Measurements from ENCODE around the gene VPS13C. TPM values are rescaled to one million over a fixed set of nuclear protein-coding genes. Genes with fewer than 3 reads are reported as not detected.
A peak's percentile ranks its signal among the peaks of the same experiment; 100 is the strongest.

Gene VPS13C
- total RNA-seq, 1 experiment from 2014 or later = 47.1 TPM

DNA sequence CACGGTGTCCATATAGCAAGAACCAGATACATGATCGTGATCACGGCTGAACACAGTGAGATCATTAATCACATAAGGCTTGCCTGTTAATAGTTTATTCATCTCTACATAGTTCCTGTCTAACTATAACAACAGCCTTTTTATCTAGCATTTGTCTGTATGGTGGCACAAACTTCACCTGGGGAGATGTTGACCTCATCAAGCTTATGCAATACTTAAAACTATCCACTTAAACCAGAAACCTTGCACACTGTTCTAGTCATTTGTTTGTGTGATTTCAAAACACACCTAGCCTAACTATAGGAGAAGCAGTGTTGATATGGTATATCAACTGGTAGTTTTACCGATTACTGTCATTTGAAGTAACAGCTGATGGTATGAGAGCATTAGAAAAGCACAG is 124.8 kb downstream of the VPS13C start:
- DNase-seq (ENCODE audit: low spot score) = no peak

DNA sequence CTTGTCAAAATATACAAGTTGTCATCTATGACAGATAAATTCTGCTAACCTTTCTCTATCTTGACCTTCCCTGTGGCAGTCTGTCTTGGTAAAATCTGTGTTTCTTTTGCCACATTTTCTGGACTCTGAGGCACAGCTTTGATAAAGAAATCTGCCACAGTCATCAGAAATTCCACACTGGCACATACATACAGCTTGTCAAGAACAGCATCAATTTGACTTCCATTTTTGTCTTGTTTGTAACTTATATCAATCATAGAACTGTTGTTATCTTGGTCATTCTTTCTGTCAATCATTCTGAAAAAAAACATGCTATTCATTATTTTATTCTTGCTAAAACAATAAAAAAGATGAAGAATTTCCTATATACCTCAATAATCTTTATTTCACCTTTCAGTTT is 130.8 kb downstream of the VPS13C start:
- DNase-seq (ENCODE audit: low spot score) = no peak

DNA sequence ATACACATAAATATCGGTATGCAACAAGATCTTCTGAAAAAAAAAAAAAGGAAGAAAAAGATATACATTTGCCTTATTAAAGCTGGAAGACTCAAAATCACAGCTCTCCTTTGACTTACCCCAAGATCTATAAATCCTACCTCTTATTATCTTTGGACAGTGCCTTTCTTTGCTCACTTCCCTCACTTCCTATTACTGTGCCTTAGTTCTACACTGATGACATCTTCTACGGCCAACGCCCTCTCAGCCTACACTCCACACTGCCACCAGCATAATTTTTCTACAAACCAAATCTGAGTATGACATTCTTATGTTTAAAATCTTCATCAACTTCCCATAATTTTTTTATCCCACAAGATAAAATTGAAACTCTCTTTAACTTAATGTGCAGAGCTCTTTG is 137.1 kb downstream of the VPS13C start:
- no peak for DNase-seq (ENCODE audit: low spot score)

DNA sequence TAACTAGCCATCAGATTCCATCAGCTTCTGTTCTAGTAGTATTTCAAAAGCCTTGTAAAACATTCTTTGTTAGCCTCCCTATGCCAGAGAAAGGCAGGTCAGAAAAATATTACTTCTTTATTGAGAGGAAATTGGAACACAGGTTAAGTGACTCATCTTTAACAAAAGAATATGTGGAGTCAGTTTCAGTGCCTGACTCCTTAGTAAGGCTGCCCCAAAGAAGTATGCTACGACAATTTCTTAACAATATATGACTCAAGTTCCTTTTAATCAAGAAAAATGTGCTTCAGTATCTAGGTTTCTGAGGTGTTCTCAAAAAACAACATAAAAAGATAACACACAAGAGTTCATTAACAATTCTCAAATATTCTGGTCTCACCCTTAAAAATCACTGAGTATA is 139.2 kb downstream of the VPS13C start:
- DNase-seq (ENCODE audit: low spot score) = no peak

DNA sequence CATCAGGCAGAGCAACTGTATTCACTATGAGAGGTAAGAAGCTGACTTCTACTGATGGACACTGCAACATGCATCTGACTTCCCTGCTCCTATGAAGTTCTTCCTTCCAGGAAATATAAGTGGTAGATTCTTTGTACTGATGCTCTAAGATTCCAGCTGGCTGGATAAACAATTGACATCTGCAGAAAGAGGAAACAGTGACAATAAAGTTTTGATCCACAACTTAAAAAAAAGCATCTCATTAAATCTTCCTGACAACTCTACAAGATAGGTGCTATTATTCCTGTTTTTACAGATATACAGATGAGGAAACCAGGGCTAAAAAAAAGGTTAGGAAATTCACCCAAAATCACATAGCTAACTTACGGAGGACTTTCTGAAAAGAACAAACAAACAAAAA is 142.8 kb downstream of the VPS13C start:
- no peak for DNase-seq (ENCODE audit: low spot score)

DNA sequence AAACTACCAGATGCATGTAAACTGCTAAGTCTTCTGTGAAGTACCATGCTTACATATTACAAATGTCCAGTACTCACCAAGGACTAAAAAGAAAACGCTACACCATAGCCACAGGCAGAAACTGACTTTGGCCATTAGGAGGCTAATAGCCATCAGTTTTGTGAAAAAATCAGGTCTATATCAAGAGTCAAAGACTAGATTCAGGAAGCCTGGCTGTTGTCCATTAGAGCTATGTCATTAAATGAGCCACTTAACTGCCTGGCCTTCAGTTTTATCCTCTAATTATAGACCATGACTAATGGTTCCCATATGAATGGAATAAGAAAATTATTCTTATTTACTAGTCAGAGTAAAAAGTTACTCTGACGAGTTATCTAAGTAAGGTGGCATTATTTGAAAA is 144.1 kb downstream of the VPS13C start:
- no peak for DNase-seq (ENCODE audit: low spot score)

DNA sequence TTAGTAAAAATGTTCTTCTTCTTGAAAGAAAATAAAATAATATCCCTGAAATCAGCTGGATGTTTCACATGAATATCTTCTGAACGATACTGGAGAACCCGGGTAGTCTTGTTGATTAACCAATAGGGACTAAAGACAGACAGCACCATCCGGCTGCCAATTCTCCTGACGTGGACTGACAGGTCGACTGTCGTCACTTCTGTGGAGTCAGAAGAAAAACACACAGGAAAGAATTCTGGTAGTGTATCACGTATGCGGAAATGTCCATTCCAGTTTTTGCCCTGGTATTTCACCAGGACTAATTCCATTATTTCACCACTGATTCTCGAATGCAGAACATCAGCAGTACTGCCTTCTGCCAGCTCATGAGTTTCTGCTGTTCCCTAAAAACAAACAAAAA is 144.6 kb downstream of the VPS13C start:
- DNase-seq (ENCODE audit: low spot score) = no peak

DNA sequence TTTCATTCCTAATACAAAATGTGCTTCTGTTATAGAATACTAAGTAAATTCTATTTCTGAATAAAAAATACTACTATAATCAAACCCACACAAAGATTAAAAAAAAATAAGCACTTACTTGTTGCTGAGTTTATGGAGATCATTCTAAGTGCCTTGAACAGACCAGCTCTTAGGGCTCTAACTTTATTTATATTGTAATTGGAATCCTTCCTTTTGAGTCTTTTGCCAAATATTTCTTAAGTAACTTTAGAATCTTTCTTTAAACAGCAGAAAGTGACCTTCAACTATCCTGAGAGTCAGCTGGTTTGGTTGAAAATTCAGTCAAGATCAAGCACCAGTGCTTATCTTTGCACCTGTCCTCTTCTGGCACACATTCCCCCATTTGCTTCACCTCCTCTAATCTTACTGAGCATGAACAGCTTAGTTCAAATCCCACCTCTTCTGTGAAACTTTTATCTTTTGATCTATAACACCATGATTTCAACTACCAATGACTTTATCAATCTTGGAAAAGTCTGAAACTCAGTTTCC is 149.3 kb downstream of the VPS13C start:
- no peak for DNase-seq (ENCODE audit: low spot score)

DNA sequence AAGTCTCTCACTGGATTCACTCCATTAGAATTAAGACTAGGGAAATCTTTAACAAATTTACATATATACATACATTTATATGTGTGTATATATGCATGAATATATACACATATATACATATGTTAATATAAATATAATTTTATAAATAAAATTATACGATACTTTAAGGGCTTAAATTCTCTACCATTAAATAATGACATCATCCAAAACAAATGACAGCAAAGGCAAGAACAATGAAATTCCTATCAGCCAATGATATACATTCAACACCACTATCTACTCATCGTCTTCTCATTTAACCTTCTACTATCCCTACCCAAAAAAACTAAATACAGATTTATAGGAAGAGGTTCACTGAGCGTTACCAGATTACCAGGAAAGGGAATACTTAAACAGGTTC is 152.0 kb downstream of the VPS13C start:
- no peak for DNase-seq (ENCODE audit: low spot score)

DNA sequence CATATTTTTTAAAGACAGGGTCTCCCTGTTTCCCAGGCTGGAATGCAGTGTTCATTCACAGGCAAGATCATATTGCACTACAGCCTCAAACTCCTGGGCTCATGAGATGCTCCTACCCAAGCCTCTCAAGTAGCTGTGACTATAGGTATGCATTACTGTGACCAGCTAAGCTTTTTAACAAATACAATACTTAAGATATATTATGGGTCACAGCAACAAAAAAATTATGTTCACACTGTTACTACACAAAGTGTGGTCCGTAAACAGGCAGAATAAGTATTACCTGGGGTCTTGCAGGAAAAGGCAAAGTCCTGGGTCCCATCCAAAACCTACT is 152.5 kb downstream of the VPS13C start:
- DNase-seq (ENCODE audit: low spot score) = no peak

DNA sequence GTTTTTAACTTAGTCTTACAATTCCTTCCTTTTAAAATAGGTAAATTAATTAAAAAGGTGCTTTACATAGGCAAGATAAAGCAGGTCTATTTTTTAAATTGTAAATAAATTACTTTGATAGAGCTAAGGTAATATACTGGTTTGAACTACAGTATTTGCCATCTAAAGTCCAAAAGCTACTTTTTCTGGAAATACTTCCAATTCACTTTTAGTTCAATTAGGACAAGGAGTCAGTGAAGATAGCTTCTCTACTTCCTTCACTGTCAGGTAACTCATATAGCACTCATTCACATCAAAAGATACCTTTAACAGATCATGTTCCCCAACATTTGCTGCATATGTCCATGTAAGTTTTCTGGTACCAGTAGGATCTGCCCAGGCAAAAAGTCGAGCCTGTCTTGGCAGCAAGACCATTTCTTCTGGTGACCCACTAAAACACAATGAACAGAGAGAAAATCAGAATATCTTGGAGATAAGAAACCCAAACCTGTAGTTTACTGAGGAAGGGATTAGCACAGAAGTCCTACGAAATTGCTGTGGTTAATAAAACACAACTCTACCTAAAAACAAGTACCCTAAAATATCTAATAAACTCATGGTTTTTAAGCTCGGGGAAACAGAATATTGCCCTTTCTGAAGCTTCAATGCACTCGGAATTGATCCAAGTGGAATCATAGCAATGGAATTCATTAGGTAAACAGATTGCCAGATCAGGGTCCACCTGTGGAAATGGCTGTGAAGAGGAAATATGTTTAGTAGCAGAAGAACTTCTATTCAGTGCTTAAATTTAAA is 153.1 kb downstream of the VPS13C start:
- DNase-seq (ENCODE audit: low spot score) = no peak

DNA sequence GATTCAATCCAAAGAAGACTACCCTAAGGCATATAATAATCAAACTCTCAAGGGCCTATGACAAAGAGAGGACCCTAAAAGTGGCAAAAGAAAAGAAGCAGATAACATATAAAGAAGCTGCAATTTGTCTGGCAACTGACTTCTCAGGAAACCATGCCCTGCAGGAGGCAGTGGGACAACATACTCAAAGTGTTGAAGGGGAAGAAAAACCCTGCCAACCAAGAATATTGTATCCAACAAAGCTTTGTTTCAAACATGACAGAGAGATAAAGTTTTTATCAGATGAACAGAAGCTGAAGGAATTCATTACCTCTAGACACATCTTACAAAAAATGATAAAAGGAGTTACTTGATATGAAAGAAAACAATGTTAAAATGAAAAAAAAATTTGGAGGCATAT is 167.1 kb downstream of the VPS13C start:
- no peak for DNase-seq (ENCODE audit: low spot score)

DNA sequence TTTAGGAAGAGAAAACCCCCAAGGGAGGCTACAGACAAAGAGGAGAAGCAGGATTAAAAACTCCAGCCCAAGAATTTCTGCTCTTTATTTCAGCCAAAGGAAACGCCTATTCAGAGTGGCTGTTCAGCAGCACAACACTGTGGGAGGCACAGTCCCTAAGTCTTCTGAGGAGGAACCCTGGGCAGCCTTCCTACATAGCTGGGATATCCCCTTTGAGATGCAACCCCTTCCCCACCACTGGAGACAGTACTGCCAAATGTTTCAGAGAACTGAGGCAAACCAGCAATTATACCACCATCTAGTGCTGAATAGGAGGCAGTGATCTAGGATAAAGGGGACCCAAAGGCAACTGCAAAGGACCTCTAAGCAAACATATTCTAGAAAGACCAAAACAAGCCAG is 168.1 kb downstream of the VPS13C start:
- no peak for DNase-seq (ENCODE audit: low spot score)

DNA sequence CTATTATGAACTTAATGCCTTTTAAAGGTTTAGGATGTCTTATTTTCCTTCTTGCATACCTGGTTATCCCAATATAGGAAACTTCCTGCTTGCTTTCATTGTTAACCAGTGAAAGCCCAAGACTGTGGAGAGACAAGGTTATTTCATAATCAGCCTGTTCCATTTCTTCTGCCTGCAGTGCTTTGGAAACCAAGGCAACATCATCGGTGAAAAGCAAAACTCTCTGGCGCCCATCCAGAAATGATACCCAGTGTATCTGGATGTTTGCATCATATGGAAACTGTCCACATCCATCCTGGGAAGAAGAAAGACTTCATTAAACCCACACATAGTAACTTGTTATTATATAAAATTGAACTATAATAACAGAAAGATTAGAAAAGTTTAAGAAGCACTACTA is 170.1 kb downstream of the VPS13C start:
- no peak for DNase-seq (ENCODE audit: low spot score)

DNA sequence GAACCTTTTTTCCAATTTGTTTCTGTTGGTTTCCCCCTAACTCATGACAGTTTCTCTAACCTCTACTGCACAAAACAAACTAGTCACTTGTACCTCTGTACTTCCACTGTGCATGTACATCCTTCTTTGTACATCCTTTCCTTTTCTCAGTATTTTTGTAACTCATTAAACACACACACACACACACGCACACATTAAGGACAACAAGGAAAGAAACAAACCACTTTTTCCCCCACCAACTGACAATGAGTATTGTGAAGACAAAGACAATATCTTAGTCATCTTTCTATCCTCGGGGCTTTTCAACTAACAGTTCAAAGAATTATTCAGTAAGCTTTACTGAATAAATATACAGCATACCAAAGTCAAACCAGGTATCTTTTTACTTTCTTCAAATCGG is 170.5 kb downstream of the VPS13C start:
- no peak for DNase-seq (ENCODE audit: low spot score)

DNA sequence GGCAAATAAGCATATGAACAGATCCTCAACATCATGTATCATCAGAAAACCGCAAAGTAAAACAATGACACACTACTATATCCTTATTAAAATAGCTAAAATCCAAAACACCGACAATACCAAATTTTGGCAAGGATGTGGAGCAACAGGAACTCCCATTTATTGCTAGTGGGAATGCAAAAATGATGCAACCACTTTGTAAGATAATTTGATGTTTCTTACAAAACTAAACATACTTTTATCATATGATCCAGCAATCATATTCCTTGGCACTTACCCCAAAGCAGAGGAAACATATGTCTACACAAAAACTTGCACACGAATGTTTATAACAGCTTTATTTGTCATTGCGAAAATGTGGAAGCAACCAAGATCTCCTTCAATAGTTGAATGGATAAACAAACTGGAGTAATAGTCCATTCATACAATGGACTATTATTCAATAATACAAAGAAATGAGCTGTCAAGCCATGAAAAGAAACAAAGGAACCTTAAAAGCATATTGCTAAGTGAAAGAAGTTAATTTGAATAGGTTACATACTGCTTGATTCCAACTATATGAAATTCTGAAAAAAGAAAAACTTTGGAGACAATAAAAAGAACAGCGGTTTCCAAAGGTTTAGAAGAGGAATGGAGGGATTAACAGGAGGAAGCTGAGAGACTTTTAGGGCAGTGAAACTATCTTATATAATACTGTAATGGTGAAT is 172.0 kb downstream of the VPS13C start:
- no peak for DNase-seq (ENCODE audit: low spot score)

DNA sequence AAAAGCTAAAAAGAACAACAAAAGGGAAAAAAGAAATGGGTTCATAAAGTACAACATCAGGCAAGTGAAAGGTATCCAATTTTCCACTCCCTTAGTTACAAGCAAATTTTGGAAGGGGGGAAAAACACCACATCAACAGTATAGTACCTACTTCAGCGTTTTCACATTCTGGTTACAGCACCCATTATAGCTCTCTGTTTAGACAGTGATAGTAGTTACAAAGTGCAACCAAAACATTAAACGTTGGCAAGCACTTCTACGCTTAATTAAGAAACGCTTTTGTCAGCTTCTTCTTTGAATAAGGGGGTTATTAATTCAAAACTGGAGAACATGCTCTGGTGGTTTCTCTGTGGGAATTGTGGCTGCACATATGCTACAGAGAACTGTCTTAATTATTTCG is 180.2 kb downstream of the VPS13C start:
- no peak for DNase-seq (ENCODE audit: low spot score)

DNA sequence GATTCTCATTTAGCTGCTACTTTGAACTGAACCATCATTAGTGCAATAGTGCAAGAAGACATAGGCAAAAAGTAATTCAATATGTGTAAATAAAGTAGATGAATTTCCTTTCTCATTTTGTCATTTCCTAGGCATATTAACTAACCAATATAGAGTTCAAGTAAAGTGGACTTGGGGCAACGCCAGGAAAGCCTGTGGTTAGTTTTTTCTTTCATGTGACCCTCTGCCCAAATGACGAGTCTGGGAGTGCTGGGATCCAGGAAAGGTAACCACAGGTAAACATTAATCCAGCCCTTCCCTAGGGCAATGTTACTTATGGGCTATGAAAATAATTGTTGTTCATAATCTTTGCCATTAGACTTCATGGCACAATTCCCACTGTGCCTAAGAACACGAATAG is 181.0 kb downstream of the VPS13C start:
- DNase-seq (ENCODE audit: low spot score) = no peak

DNA sequence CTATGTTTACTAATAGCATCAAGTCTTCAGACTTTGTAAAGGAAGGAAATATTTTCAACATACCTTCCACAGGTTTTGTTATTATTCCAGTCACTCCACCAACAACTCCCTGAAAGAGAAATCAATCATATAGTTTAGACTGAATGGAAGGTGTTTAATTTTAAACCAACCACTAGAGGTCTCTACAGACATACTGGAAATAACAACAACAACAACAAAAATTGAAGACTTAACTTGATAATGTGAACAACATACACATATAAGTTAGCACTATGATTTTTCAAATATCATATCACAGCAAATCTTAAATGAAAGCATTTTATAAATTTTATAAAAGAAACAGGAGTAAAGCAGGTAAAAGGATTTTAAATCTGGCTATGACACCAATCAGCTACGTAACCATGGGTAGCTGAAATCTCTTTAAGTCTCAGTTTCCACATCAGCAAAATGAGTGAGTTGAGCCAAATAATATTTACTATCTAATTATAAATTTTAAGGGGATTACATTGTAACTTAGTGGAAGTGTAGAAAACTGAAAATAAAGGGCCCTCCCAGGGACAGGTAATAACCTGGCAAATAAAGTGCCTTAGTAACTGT is 188.2 kb downstream of the VPS13C start:
- DNase-seq (ENCODE audit: low spot score) = peak; percentile 21

DNA sequence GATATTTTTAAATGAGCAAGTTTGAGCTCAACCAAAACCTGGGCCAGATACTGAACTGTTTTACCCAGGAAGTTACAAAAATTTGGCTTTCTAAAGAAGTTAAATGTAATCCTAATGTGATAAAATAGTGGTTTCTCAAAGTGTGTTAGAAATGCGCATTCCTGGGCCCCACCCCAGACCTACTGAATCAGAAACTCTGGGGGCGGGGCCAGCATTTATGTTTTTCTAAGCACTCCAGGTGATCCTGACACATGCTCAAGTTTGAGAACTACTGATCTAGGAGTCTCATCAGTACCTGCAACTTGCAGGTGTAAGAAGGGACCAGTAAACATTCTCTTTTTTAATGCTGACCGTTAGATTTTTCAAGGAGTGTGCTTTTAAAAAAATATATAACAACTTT is 190.6 kb downstream of the VPS13C start:
- no peak for DNase-seq (ENCODE audit: low spot score)

DNA sequence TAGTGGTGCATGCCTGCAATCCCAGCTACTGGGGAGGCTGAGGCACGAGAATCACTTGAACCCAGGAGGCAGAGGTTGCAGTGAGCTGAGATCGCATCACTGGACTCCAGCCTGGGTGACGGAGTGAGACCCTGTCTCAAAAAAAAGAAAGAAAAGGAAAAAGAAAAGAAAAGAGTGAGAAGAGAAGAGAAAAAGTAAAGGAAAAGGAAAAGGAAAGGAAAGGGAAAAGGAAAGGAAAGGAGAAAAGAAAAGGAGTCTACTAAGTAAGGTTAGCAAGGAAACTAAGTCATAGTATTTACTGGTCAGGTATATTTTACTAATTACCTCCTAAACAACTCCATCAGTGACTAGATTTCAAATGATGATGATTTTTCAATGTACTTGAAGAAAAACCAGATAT is 198.3 kb downstream of the VPS13C start:
- DNase-seq (ENCODE audit: low spot score) = no peak

DNA sequence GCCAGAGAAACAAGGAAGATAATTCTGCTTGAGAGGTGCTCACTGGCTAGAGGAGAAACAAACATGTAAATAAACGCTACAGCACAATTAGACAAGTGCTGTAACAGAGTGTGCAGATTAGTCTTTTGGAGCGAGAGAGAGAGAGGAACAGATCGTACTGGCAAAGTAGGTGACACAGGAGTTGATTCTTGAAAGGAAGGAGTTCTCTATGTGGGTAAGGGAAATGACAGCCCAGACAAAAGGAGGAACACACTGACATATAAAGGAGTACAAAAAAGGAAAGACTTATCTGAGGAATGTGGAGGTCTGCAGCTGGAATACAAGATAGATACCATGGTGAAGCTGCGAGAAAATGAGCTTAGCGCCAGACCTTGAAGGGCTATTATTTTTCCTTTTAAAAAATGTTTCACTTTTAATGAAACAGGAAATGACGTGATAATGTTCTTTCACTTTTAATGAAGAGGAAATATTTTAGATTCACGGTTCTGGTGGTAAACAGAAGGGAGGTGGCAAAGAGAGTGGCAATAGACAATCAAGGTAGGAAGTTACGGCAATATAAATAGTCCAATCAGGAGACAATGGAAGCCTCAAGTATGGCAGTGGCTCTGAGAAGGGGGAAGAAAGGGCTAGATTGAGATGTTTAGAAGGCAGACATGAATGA is 202.9 kb downstream of the VPS13C start:
- no peak for DNase-seq (ENCODE audit: low spot score)

DNA sequence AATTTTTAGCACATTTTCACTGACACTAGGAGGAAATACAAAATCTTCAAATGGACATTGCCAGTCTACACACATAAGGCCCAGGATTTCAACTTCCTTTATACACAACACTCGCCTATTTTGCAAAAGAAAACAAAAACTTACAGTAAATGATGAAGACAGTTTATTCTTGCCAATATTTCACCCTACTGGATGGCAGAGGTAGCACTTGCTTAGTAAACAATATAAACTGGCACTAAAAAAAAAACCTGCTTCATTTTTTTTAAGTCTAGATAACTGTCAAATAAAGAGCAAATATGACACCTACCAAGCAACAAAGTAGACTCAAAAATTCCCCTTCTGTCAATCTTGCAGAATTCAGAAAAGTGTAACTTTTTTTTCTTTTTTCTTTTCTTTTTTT is 204.0 kb downstream of the VPS13C start:
- DNase-seq (ENCODE audit: low spot score) = no peak
